GM13977 (cell line): ENCODE measurements around the gene SDS.
"Not testable (repeated sequence)": the region's sequence is repeated elsewhere in the genome, so short reads cannot be mapped to it uniquely, and the experiment has no call there.

ENCODE experiments used
- DNase-seq: peaks from one replicate; pipeline ENCODE4 v3.0.0; 2012; ENCODE audit warnings: low spot score
- CTCF ChIP-seq: IDR thresholded peaks from 2 replicates; pipeline ENCODE4 v1.5.1; 2012; ENCODE audit warnings: mild to moderate bottlenecking, control low read depth; ENCODE audit not compliant: insufficient read depth; ENCODE audit errors: extremely low read depth, missing control alignments
- in situ Hi-C: fragments of 300-500 bp; cut with MboI; formaldehyde crosslinking; loops from one replicate; pipeline ENCODE4 v1.12.0; 2022; ENCODE audit warnings: low sequenced_read_pairs, low pct_unique_long_range_greater_than_20kb, mixed read lengths, inconsistent platforms; ENCODE audit not compliant: unreplicated experiment

SDS gene

GRCh38 chr12:113359133-113359938 is 44.4 kb downstream of the SDS start:
- no peak for TF ChIP-seq CTCF
- in situ Hi-C loops, result no loop called here
- no peak for DNase-seq

GRCh38 chr12:113358381-113359132 is 45.1 kb downstream of the SDS start, which contains the start of gene PLBD2:
Gene PLBD2 (plus strand): TSS chr12:113358587. CDS start chr12:113358601, 14 bp downstream.
- DNase-seq, result peak; percentile 99
- TF ChIP-seq CTCF, result peak; percentile 8
- in situ Hi-C loops, result no loop called here

- in situ Hi-C loops, DNase-seq: not testable (repeated sequence)
These were observed 49.5 kb downstream of the SDS start for GRCh38 chr12:113354192-113354591.

- no peak for TF ChIP-seq CTCF
- DNase-seq, result no peak
- in situ Hi-C loops, result no loop called here
These were observed 52.6 kb downstream of the SDS start for GRCh38 chr12:113351089-113351488.

GRCh38 chr12:113348849-113349536 is 54.7 kb downstream of the SDS start:
- in situ Hi-C loops, result no loop called here
- no peak for DNase-seq
- TF ChIP-seq CTCF, result no peak

- no peak for TF ChIP-seq CTCF
- DNase-seq, result no peak
- in situ Hi-C loops, result no loop called here
These were observed 55.8 kb downstream of the SDS start for GRCh38 chr12:113347892-113348291.
